Measurements from ENCODE around the gene CHST9. TPM values are rescaled to one million over a fixed set of nuclear protein-coding genes. Genes with fewer than 3 reads are reported as not detected.

CHST9 gene
- total and polyA plus RNA-seq, 10 of the 15 experiments (the other 5 are each of a cell fraction or from before 2014, with no cell fraction given): 0.34 TPM; not detected in 9

DNA sequence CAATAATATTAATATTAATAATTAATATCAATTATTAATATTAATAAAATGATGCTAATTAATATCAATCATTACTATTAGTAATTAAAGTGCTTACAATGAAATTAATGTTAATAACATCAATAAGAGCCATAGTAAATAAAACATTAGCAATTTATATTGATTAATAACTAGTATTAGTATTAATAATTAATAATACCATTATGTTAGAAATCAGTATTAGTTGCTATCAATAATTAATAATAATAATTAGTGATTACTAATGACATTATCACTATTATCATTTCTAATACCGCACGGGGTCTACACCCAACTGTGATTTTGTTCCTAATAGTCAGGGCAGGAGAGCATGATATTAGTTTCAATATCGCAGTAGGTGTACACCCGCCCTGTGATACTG is 296.8 kb downstream of the CHST9 start:
- in situ Hi-C loops (cut with MboI) (no loop called here), intact Hi-C loops (cut with micrococcal nuclease; ENCODE audit: unreplicated experiment) (no loop called here)
- no peaks in the 10 kb centered on the region for H3K4me1 ChIP-seq (ENCODE audit: control insufficient read depth, insufficient read depth, low read length)
- no peaks in the 10 kb centered on the region for H4K20me1 ChIP-seq (ENCODE audit: control insufficient read depth, insufficient read depth)
- no peak overlapping the region for H2AFZ ChIP-seq (ENCODE audit: control insufficient read depth, low read depth, low read length)
- DNase-seq (ENCODE audit: low read depth, low spot score) (no peak), FAIRE-seq (no peak), ATAC-seq (no peak)
- H3K4me3 ChIP-seq: no peak overlapping the region
- RAD21 ChIA-PET (ENCODE audit: unreplicated experiment): no interaction called here
- H3K27ac ChIP-seq (ENCODE audit: control insufficient read depth, insufficient read depth): no peak overlapping the region
- no peaks in the 10 kb centered on the region for H3K79me2 ChIP-seq (ENCODE audit: control insufficient read depth, insufficient read depth, low read length)
- no peak overlapping the region for H3K9ac ChIP-seq (ENCODE audit: control insufficient read depth, insufficient read depth, low read length)
- SMC1A ChIA-PET (ENCODE audit: uncharacterized antibody, unreplicated experiment): no interaction called here
- WGBS (ENCODE audit: insufficient coverage, insufficient replicate concordance, low lambda C conversion rate, missing lambda C conversion rate): 81% methylated on average over 4 of the region's 4 CpGs
- BruUV-seq (replicated peaks): no TSS peak
- H3K9me3 ChIP-seq (replicated peaks; ENCODE audit: control insufficient read depth, insufficient read depth, low read length): no peaks in the 10 kb centered on the region
- CTCF ChIA-PET: no interaction called here
- no peaks in the 10 kb centered on the region for H3K27me3 ChIP-seq (replicated peaks in 1 of 2; ENCODE audit: control insufficient read depth in 2 of 2, insufficient read depth in 2 of 2, low read length in 1 of 2)
- POLR2A ChIA-PET: no interaction called here
- no peak overlapping the region for H3K4me2 ChIP-seq (ENCODE audit: control insufficient read depth, insufficient read depth)
- no peak for TF ChIP-seq SREBF2 (IDR thresholded peaks at IDR 0.05; ENCODE audit: low read length)
- no peak for TF ChIP-seq SMARCA5 (IDR thresholded peaks at IDR 0.05)
- TF ChIP-seq, protein P1, sequence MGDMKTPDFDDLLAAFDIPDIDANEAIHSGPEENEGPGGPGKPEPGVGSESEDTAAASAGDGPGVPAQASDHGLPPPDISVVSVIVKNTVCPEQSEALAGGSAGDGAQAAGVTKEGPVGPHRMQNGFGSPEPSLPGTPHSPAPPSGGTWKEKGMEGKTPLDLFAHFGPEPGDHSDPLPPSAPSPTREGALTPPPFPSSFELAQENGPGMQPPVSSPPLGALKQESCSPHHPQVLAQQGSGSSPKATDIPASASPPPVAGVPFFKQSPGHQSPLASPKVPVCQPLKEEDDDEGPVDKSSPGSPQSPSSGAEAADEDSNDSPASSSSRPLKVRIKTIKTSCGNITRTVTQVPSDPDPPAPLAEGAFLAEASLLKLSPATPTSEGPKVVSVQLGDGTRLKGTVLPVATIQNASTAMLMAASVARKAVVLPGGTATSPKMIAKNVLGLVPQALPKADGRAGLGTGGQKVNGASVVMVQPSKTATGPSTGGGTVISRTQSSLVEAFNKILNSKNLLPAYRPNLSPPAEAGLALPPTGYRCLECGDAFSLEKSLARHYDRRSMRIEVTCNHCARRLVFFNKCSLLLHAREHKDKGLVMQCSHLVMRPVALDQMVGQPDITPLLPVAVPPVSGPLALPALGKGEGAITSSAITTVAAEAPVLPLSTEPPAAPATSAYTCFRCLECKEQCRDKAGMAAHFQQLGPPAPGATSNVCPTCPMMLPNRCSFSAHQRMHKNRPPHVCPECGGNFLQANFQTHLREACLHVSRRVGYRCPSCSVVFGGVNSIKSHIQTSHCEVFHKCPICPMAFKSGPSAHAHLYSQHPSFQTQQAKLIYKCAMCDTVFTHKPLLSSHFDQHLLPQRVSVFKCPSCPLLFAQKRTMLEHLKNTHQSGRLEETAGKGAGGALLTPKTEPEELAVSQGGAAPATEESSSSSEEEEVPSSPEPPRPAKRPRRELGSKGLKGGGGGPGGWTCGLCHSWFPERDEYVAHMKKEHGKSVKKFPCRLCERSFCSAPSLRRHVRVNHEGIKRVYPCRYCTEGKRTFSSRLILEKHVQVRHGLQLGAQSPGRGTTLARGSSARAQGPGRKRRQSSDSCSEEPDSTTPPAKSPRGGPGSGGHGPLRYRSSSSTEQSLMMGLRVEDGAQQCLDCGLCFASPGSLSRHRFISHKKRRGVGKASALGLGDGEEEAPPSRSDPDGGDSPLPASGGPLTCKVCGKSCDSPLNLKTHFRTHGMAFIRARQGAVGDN (IDR thresholded peaks at IDR 0.05): no peak
- no peak for TF ChIP-seq IKZF1 (conservative IDR thresholded peaks at IDR 0.05)
- no peak for TF ChIP-seq CBX3 (IDR thresholded peaks at IDR 0.05; ENCODE audit: borderline replicate concordance, low read depth)
- no peak for TF ChIP-seq ZBED1 (IDR thresholded peaks at IDR 0.05; ENCODE audit: borderline replicate concordance)
- TF ChIP-seq ZNF207 (IDR thresholded peaks at IDR 0.05; ENCODE audit: borderline replicate concordance): no peak
- no peak for TF ChIP-seq CREM (IDR thresholded peaks at IDR 0.05; ENCODE audit: low read depth)
- TF ChIP-seq TBL1XR1 (IDR thresholded peaks at IDR 0.05; ENCODE audit: low read depth, low read length): no peak
- no peak for TF ChIP-seq IRF5 (IDR thresholded peaks at IDR 0.05; ENCODE audit: borderline replicate concordance)
- no peak for TF ChIP-seq SMAD1 (IDR thresholded peaks at IDR 0.05; ENCODE audit: low read depth, partially characterized antibody)
- TF ChIP-seq GABPA (IDR thresholded peaks at IDR 0.05; ENCODE audit: low read depth): no peak
- no peak for TF ChIP-seq CTCF (IDR thresholded peaks at IDR 0.05 in 2 of 3, conservative IDR thresholded peaks at IDR 0.05 in 1 of 3; ENCODE audit: control insufficient read depth in 2 of 3, extremely low read depth in 1 of 3, insufficient read depth in 1 of 3, low read depth in 3 of 3, low read length in 3 of 3)
- TF ChIP-seq SUPT20H (IDR thresholded peaks at IDR 0.05; ENCODE audit: borderline replicate concordance, control insufficient read depth, low read depth, low read length): no peak
- no peak for TF ChIP-seq EP300 (IDR thresholded peaks at IDR 0.05; ENCODE audit: borderline replicate concordance in 1 of 2, control insufficient read depth in 1 of 2, low read depth in 2 of 2, low read length in 2 of 2)
- no peaks in the 10 kb centered on the region for H3K36me3 ChIP-seq (ENCODE audit: control insufficient read depth in 2 of 2, insufficient read depth in 2 of 2, low read length in 1 of 2)

Measured in GM12878 (cell line).